ENCODE data around the gene RGS3.

RGS3 gene

GRCh38 chr9:113503613-113504211 lies 40.2 kb downstream of the RGS3 start:
- TF ChIP-seq SPI1 (IDR thresholded peaks at IDR 0.05; ENCODE audit: borderline replicate concordance, low read depth) (no peak), REST (IDR thresholded peaks at IDR 0.05; ENCODE audit: insufficient replicate concordance, low read depth) (no peak), POLR2AphosphoS5 (IDR thresholded peaks at IDR 0.05; ENCODE audit: low read depth) (no peak), GABPA (IDR thresholded peaks at IDR 0.05; ENCODE audit: low read depth) (no peak)
- TF ChIP-seq, protein P1, sequence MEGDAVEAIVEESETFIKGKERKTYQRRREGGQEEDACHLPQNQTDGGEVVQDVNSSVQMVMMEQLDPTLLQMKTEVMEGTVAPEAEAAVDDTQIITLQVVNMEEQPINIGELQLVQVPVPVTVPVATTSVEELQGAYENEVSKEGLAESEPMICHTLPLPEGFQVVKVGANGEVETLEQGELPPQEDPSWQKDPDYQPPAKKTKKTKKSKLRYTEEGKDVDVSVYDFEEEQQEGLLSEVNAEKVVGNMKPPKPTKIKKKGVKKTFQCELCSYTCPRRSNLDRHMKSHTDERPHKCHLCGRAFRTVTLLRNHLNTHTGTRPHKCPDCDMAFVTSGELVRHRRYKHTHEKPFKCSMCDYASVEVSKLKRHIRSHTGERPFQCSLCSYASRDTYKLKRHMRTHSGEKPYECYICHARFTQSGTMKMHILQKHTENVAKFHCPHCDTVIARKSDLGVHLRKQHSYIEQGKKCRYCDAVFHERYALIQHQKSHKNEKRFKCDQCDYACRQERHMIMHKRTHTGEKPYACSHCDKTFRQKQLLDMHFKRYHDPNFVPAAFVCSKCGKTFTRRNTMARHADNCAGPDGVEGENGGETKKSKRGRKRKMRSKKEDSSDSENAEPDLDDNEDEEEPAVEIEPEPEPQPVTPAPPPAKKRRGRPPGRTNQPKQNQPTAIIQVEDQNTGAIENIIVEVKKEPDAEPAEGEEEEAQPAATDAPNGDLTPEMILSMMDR (IDR thresholded peaks at IDR 0.05; ENCODE audit: insufficient read depth, low read length): no peak

DNA sequence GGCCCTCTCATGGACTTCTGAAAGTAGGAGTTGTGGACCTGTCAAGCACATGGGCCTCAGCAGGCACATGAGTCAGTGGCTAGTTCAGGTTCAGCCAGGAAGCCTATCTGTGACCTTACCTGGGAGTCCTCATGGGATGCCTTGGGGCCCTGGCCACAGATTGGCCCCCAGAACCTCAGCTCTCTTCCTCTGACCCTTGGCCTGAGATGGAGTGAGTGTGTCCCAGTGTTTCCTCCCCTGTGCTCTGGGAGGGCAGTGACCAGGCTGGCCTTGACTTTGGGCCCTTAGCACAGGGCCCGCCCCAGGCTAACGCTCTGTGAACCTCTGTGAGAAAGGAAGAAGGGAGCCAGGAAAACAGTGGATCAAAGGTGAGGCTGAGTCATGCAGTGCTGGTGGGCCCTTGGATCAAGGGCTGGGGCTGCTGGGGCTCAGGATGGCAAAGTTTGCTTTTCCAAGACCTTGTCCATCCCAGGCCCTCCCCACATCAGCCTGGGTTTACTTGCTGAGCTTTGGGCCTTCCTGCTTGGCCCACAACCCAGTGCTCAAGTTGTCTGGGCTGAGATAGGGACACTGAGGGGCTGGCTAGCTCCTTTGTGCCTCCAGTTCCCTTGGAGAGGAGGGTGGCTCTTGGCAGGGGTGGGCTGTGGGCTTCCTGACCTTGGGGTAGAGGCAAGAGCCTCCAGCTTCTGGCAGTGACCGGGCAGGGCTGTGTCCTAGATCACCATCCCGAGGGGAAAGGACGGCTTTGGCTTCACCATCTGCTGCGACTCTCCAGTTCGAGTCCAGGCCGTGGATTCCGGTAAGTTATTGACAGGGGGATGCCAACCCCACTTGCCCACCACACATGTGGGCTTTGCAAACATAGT lies 41.4 kb downstream of the RGS3 start:
- no peak for DNase-seq (ENCODE audit: low read depth in 1 of 2, low spot score in 1 of 2)
- Histone ChIP-seq H3K27ac (replicated peaks) (no peak overlapping the region), H3K27me3 (ENCODE audit: insufficient read depth, poor library complexity, severe bottlenecking) (no peaks in the 10 kb centered on the region), H3K4me3 (replicated peaks; ENCODE audit: insufficient read depth, low read length) (no peak overlapping the region)
- TF ChIP-seq, protein P1 (IDR thresholded peaks at IDR 0.05; ENCODE audit: insufficient read depth, low read length): no peak
- TF ChIP-seq SPI1 (IDR thresholded peaks at IDR 0.05; ENCODE audit: borderline replicate concordance, low read depth) (no peak), REST (IDR thresholded peaks at IDR 0.05; ENCODE audit: insufficient replicate concordance, low read depth) (no peak), POLR2AphosphoS5 (IDR thresholded peaks at IDR 0.05; ENCODE audit: low read depth) (no peak), GABPA (IDR thresholded peaks at IDR 0.05; ENCODE audit: low read depth) (no peak)

More at GRCh38 chr9:113503613-113504211, 40.2 kb downstream of the RGS3 start:
- Histone ChIP-seq H3K27ac (replicated peaks) (no peak overlapping the region), H3K27me3 (ENCODE audit: insufficient read depth, poor library complexity, severe bottlenecking) (no peaks in the 10 kb centered on the region), H3K4me3 (replicated peaks; ENCODE audit: insufficient read depth, low read length) (no peak overlapping the region)
- no peak for DNase-seq (ENCODE audit: low read depth in 1 of 2, low spot score in 1 of 2)

GRCh38 chr9:113506090-113506589 lies 42.6 kb downstream of the RGS3 start:
- H3K4me3 ChIP-seq (replicated peaks; ENCODE audit: insufficient read depth, low read length): no peak overlapping the region
- H3K27ac ChIP-seq (replicated peaks): no peak overlapping the region
- H3K27me3 ChIP-seq (ENCODE audit: insufficient read depth, poor library complexity, severe bottlenecking): no peaks in the 10 kb centered on the region
- no peak for DNase-seq (ENCODE audit: low read depth in 1 of 2, low spot score in 1 of 2)
- TF ChIP-seq, protein P1 (IDR thresholded peaks at IDR 0.05; ENCODE audit: insufficient read depth, low read length): no peak
- TF ChIP-seq REST (IDR thresholded peaks at IDR 0.05; ENCODE audit: insufficient replicate concordance, low read depth) (no peak), GABPA (IDR thresholded peaks at IDR 0.05; ENCODE audit: low read depth) (no peak), POLR2AphosphoS5 (IDR thresholded peaks at IDR 0.05; ENCODE audit: low read depth) (no peak), SPI1 (IDR thresholded peaks at IDR 0.05; ENCODE audit: borderline replicate concordance, low read depth) (no peak)
